OCI-LY3 (cell line): Measurements from ENCODE around the gene GAB2.

Experiments
- EZH2phosphoT487 ChIP-seq: fragments of 200-600 bp; shearing (Covaris generic); IDR thresholded peaks from 2 replicates; pipeline ENCODE4 v1.6.1; 2018; ENCODE audit warnings: antibody characterized with exemption, mixed run types, low read depth
- TF ChIP-seq, protein P1 (sequence below): fragments of 200-600, 300-600 bp; sonication (generic); IDR thresholded peaks from 2 replicates; pipeline ENCODE4 v1.5.1; 2014; ENCODE audit warnings: antibody characterized with exemption, low read length, low read depth

DNA sequence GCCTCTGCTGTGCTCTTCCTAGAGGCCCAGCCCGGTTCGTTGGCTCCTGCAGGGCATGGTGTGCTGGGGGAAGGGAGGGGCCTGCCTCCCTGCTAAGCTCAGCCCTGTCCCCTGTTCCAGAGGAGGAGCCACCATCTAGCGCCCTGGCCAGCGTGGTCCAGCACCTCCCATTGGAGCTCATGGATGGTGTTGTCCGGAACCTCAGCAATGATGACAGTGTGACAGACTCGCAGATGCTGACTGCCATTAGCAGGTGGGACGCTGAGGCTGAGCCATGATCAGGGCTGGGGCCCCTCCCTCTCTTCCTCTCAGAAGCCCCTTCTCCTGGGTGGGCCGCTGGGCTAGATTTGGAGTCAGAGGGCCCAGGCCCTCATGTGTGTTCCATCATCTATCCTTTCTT, 219.8 kb downstream of the GAB2 start:
- TF ChIP-seq, protein P1, sequence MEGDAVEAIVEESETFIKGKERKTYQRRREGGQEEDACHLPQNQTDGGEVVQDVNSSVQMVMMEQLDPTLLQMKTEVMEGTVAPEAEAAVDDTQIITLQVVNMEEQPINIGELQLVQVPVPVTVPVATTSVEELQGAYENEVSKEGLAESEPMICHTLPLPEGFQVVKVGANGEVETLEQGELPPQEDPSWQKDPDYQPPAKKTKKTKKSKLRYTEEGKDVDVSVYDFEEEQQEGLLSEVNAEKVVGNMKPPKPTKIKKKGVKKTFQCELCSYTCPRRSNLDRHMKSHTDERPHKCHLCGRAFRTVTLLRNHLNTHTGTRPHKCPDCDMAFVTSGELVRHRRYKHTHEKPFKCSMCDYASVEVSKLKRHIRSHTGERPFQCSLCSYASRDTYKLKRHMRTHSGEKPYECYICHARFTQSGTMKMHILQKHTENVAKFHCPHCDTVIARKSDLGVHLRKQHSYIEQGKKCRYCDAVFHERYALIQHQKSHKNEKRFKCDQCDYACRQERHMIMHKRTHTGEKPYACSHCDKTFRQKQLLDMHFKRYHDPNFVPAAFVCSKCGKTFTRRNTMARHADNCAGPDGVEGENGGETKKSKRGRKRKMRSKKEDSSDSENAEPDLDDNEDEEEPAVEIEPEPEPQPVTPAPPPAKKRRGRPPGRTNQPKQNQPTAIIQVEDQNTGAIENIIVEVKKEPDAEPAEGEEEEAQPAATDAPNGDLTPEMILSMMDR: no peak
- TF ChIP-seq EZH2phosphoT487: no peak
